ENCODE results near the gene CYBA. TPM values are rescaled to one million over a fixed set of nuclear protein-coding genes. Genes with fewer than 3 reads are reported as not detected.

Gene CYBA
- total RNA-seq, result 1,000 to 10,000 TPM; 1,001 to 1,351 (median 1,051) TPM
- 468 TPM for total RNA-seq (2013)

- ATAC-seq (peak; percentile 60 to 88 (median 71)), DNase-seq (peak; percentile 87 to 88)
- TF ChIP-seq CTCF (IDR thresholded peaks at IDR 0.05), result no peak
- peak within 1 kb of the TSS; percentile 96 to 99 for H3K27ac Mint-ChIP-seq
- H3K4me3 Mint-ChIP-seq, result peak within 1 kb of the TSS; percentile 95
- H3K9me3 ChIP-seq (ENCODE audit: control insufficient read depth, insufficient read depth, low read length), result no peaks in the 10 kb centered on the region
- H3K27ac ChIP-seq (ENCODE audit: low read length), result peak within 1 kb of the TSS; percentile 99
- H3K36me3 Mint-ChIP-seq, result no peaks in the 10 kb centered on the region
- H3K4me1 ChIP-seq (ENCODE audit: control insufficient read depth, insufficient read depth, low read length), result peaks cover 92% of the 10 kb centered on the region
- H3K36me3 ChIP-seq (ENCODE audit: control insufficient read depth, insufficient read depth, low read length), result peaks cover 35% of the 10 kb centered on the region
- peak within 1 kb of the TSS; percentile 87 for H3K4me3 ChIP-seq (ENCODE audit: low read length)
- H3K4me1 Mint-ChIP-seq, result peaks cover 42 to 69% of the 10 kb centered on the region in 2 donors
- H3K27me3 Mint-ChIP-seq (ENCODE audit: low read depth in 2 of 2), result no peaks in the 10 kb centered on the region
- intact Hi-C loops (cut with micrococcal nuclease), result loop anchor here (1.0 to 5.0 kb wide), 4 partner anchors 14 to 1264 kb away; no protein-coding TSS in a partner anchor
- under 1% methylated on average over 41 of the region's 41 CpGs for WGBS (ENCODE audit: insufficient coverage)
- H3K27me3 ChIP-seq (ENCODE audit: control insufficient read depth, insufficient read depth, low read length), result no peaks in the 10 kb centered on the region
- H3K9me3 Mint-ChIP-seq, result no peaks in the 10 kb centered on the region
Measured at GRCh38 chr16:88650749-88651275, at the start of gene CYBA. Gene CYBA, minus strand, starts transcription at chr16:88651053. Its CDS starts 40 bp downstream, at chr16:88651013.

GRCh38 chr16:88700322-88700635 is 49.4 kb upstream of the CYBA start:
- Histone ChIP-seq H3K9me3 (ENCODE audit: control insufficient read depth, insufficient read depth, low read length) (no peaks in the 10 kb centered on the region), H3K27me3 (ENCODE audit: control insufficient read depth, insufficient read depth, low read length) (no peaks in the 10 kb centered on the region), H3K36me3 (ENCODE audit: control insufficient read depth, insufficient read depth, low read length) (peaks cover 52% of the 10 kb centered on the region), H3K4me1 (ENCODE audit: control insufficient read depth, insufficient read depth, low read length) (peaks cover 79% of the 10 kb centered on the region), H3K4me3 (ENCODE audit: low read length) (peak overlapping the region; percentile 67), H3K27ac (ENCODE audit: low read length) (peak overlapping the region; percentile 83)
- Mint-ChIP-seq H3K4me3 (peak overlapping the region; percentile 94), H3K27me3 (ENCODE audit: low read depth in 2 of 2) (no peaks in the 10 kb centered on the region), H3K27ac (peak overlapping the region; percentile 89 to 96), H3K4me1 (peaks cover 51 to 67% of the 10 kb centered on the region in 2 donors), H3K9me3 (no peaks in the 10 kb centered on the region), H3K36me3 (no peaks in the 10 kb centered on the region)
- WGBS (ENCODE audit: insufficient coverage), result 19% methylated on average over 14 of the region's 14 CpGs
- DNase-seq, result no peak
- ATAC-seq, result no peak
- no peak for TF ChIP-seq CTCF (IDR thresholded peaks at IDR 0.05)
- intact Hi-C loops (cut with micrococcal nuclease), result loop anchor here (2.0 to 5.0 kb wide), 4 partner anchors 13 to 243 kb away; partner anchors contain the start of genes CYBA, IL17C and SNAI3

- ATAC-seq (no peak), DNase-seq (no peak)
- Mint-ChIP-seq H3K36me3 (no peaks in the 10 kb centered on the region), H3K4me3 (no peak overlapping the region), H3K27ac (peak overlapping the region in 1 of 2 donors; percentile 96), H3K4me1 (peaks cover 44 to 62% of the 10 kb centered on the region in 2 donors), H3K9me3 (no peaks in the 10 kb centered on the region), H3K27me3 (ENCODE audit: low read depth in 2 of 2) (no peaks in the 10 kb centered on the region)
- peaks cover 70% of the 10 kb centered on the region for H3K4me1 ChIP-seq (ENCODE audit: control insufficient read depth, insufficient read depth, low read length)
- H3K36me3 ChIP-seq (ENCODE audit: control insufficient read depth, insufficient read depth, low read length), result peaks cover 57% of the 10 kb centered on the region
- WGBS (ENCODE audit: insufficient coverage), result 95% methylated on average over 16 of the region's 16 CpGs
- H3K27me3 ChIP-seq (ENCODE audit: control insufficient read depth, insufficient read depth, low read length), result no peaks in the 10 kb centered on the region
- TF ChIP-seq CTCF (IDR thresholded peaks at IDR 0.05), result no peak
- H3K4me3 ChIP-seq (ENCODE audit: low read length), result no peak overlapping the region
- no peak overlapping the region for H3K27ac ChIP-seq (ENCODE audit: low read length)
- H3K9me3 ChIP-seq (ENCODE audit: control insufficient read depth, insufficient read depth, low read length), result no peaks in the 10 kb centered on the region
- intact Hi-C loops (cut with micrococcal nuclease), result no loop called here
Measured at GRCh38 chr16:88699180-88699579, 48.3 kb upstream of the CYBA start.

GRCh38 chr16:88698646-88699045 is 47.8 kb upstream of the CYBA start:
- Mint-ChIP-seq H3K27ac (peak overlapping the region in 1 of 2 donors; percentile 73), H3K4me1 (peaks cover 38 to 58% of the 10 kb centered on the region in 2 donors), H3K4me3 (no peak overlapping the region), H3K27me3 (ENCODE audit: low read depth in 2 of 2) (no peaks in the 10 kb centered on the region), H3K36me3 (no peaks in the 10 kb centered on the region), H3K9me3 (no peaks in the 10 kb centered on the region)
- peaks cover 57% of the 10 kb centered on the region for H3K36me3 ChIP-seq (ENCODE audit: control insufficient read depth, insufficient read depth, low read length)
- DNase-seq, result no peak
- no peak overlapping the region for H3K27ac ChIP-seq (ENCODE audit: low read length)
- no peaks in the 10 kb centered on the region for H3K27me3 ChIP-seq (ENCODE audit: control insufficient read depth, insufficient read depth, low read length)
- H3K9me3 ChIP-seq (ENCODE audit: control insufficient read depth, insufficient read depth, low read length), result no peaks in the 10 kb centered on the region
- no peak overlapping the region for H3K4me3 ChIP-seq (ENCODE audit: low read length)
- TF ChIP-seq CTCF (IDR thresholded peaks at IDR 0.05), result no peak
- no peak for ATAC-seq
- peaks cover 70% of the 10 kb centered on the region for H3K4me1 ChIP-seq (ENCODE audit: control insufficient read depth, insufficient read depth, low read length)
- intact Hi-C loops (cut with micrococcal nuclease), result no loop called here
- 86% methylated on average over 25 of the region's 25 CpGs for WGBS (ENCODE audit: insufficient coverage)
